ENCODE data around the gene KIAA1217. TPM values are rescaled to one million over a fixed set of nuclear protein-coding genes. Genes with fewer than 3 reads are reported as not detected.
A peak's percentile ranks its signal among the peaks of the same experiment; 100 is the strongest.

Gene KIAA1217
- polyA plus RNA-seq, 1 donor = 114 TPM

GRCh38 chr10:24360282-24361127 is 151.6 kb downstream of the KIAA1217 start:
- peak; percentile 80 for DNase-seq

DNA sequence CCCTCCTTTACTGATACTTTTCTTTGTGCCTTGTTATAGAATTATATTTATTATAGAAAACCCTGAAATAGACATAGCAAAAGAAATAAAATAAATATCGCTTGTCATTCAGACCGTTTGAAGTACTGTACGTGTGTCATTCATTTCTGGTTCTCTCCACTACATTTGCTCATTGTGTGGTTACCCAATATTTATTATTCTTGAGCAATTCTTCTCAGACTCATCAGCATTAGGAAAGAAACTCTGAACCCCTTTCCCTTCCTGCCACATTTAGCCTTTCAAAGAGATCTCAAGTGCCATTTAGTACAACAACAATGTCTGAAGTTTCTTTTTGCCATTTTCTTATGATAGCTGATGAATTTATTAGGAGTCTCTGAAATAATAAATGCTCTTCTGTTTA is 154.1 kb downstream of the KIAA1217 start:
- no peak for DNase-seq

GRCh38 chr10:24367688-24368087 is 158.8 kb downstream of the KIAA1217 start:
- no peak for DNase-seq

DNA sequence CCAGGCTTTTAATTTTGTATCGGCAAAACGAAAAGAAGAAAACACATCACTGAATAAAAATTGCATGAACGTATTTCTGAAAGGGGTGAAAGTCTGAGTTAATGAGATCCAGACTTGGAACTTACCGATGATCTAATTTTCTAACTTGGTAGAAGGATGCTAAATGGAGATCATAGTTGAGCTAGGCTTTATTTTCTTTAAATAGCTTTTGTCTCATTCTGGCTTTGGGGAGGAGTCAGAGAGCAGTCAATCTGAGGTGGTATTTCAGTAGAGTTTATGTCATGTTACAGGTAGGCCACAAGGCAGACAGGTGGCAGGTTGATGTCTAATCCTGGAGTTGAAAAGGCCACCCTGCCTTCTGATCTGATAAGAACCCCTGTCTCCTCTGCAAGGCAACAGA is 161.9 kb downstream of the KIAA1217 start:
- no peak for DNase-seq

- no peak for DNase-seq
These were observed 162.5 kb downstream of the KIAA1217 start for GRCh38 chr10:24371396-24371795.

DNA sequence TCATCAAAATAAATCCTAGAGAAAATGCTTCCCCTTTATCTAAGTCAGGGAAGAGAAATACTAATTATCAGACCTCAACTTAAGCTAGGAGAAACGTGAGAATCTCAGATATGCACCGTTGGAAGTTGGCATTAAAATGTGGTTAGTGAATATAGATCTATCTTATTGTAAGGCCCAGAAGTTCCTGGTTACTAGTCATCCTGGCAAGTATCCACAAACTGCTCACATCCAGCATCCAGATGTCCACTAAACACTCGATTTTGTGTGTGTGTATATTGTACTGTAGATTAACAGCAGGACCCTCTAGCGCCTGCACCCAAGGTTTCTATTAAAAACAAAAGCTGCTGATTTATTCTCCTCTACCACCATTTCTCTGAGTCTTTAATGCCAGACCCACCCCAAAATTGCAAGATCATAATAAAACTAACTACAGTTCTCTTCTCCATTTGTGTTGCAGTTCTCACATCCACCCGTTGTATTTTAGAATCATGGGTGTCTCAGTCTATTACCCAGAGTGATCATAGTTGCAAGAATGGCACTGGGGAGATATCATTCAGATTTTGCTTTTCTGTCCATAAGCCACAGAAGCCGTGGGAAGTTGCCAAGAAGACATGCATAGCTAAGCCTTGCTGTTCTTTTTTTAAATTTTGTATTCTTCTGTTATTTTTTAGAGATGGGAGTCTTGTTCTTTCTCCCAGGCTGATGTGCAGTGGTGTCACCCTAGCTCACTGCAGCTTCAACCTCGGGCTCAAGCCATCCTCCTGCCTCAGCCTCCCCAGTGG is 165.4 kb downstream of the KIAA1217 start:
- no peak for DNase-seq

- no peak for DNase-seq
These were observed 166.6 kb downstream of the KIAA1217 start for GRCh38 chr10:24375510-24375909.

DNA sequence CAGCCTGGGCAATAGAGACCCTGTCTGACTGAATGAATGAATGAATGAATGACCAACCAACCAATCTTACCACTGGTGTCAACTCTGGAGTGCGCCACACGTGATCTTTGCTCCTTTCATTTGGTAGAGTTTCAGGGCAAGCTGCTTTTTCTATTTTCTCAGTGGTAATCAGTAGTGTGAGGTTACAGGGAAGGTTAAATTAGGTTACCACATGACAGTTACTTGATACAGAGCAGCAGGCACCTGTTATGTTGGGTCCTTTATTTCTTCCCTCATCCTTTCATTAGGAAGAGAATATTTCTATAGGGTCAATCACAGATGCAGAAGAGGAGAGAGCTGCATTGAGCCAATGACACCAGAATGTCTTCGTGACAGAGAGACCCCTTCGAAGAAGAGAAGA is 167.8 kb downstream of the KIAA1217 start:
- no peak for DNase-seq

DNA sequence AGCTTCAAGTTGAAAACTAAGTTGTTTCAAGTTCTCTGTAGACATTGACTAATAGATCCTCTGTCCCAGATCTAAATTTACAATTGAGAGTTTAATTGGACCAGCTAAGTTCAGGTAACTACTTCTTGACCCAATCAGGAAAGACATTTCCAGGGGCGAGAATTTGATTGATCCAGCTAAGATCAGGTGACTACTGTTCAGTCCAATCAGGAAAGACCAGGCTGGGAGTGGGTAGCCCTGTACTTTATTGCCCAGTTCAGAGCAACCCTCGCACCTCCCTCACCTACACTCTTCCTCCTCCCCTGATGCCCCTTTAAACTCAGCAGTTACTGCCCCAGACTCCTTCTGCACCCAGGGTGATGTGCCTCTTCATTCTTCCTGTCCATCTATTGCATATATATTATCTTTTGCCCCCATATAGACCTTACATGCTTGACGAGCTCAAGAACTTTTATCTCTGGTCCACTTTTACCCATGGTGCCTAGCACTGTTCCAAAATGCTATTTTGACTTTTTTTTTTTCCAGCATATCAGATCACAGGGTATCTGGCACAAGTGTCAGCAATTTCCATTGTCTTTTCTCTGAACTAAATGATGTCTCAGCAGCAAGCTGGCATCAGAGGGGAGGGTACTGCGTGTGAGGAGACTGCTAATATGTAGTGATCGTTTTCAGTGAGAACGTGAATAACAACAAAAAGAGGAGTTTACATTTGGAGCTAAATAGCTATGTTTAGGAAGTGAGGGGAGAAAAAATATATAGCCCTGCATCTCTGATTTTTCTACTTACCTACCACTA is 169.4 kb downstream of the KIAA1217 start:
- no peak for DNase-seq

GRCh38 chr10:24381235-24382010 is 172.5 kb downstream of the KIAA1217 start:
- DNase-seq = no peak

- no peak for DNase-seq
These were observed 173.1 kb downstream of the KIAA1217 start for GRCh38 chr10:24382045-24382444.

DNA sequence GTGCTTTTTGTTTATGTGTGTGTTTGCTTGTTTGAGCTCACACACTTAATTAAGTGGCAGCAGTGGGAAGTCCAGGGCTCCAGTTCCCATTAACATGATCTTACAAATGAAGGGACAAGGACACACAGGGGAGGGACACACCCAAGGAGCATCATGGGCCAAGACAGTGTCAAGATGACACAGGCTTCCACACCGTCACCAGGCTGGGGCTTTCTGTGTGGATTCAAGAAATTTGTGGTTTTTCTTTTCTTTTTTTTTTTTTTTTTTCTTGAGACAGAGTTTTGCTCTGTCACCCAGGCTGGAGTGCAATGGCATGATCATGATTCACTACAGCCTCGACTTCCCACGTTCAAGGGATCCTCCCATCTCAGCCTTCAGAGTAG is 173.6 kb downstream of the KIAA1217 start:
- no peak for DNase-seq

DNA sequence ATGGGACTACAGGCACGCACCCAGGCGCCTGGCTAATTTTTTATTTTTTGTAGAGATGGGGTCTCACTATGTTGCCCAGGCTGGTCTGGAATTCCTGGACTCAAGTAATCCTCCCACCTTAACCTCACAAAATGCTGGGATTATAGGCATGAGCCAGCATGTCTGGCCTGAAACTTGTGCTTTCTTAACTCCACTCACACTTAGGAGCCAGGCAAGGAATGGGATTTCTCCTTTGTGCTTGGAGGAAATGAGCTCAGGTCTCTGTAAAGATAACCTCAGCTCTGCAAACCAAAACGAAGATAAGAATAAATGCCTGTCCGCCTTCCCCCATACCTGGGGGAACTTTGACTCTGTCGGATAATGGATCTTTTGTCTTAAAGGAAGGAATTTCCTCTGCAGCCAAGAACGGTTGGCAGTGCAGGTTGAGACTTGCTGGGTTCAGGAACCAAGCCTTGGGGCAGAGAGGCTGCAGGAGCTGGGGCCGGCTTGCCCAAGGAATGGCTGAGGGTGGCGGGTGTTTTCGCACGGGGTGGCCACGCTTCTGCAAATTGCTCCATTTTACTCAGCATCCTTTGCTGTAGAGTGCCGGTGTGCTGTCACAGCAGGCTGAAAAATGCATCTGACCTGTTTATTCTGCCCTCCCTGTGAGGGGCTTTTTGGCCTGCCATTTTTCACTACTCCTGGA is 174.2 kb downstream of the KIAA1217 start:
- DNase-seq = no peak

- peak; percentile 81 for DNase-seq
These were observed 174.8 kb downstream of the KIAA1217 start for GRCh38 chr10:24383681-24384106.

- no peak for DNase-seq
These were observed 176.0 kb downstream of the KIAA1217 start for GRCh38 chr10:24384954-24385353.

GRCh38 chr10:24385776-24386175 is 176.8 kb downstream of the KIAA1217 start:
- no peak for DNase-seq

- DNase-seq = no peak
These were observed 181.3 kb downstream of the KIAA1217 start for GRCh38 chr10:24390146-24390700.

GRCh38 chr10:24390746-24391145 is 181.8 kb downstream of the KIAA1217 start:
- no peak for DNase-seq

DNA sequence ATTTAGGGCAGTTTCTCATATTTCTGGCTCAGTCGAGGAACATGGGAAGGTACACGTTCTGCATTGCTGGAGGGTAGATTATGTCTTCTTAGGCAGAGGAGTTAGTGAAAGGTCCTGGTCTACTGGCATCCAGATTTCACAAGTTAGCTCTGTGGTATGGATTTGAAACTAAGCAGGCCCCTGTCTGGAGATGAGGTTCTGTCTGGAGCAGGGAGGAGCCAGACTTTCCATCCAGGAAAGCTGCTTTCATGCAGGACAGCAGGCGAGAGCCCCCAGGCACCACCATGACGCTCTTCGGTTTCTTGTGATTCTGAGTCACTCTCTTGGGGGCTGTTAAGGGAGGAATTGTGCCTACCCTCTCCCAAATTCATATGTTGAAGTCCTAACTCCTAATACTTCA is 184.3 kb downstream of the KIAA1217 start:
- DNase-seq = no peak

DNA sequence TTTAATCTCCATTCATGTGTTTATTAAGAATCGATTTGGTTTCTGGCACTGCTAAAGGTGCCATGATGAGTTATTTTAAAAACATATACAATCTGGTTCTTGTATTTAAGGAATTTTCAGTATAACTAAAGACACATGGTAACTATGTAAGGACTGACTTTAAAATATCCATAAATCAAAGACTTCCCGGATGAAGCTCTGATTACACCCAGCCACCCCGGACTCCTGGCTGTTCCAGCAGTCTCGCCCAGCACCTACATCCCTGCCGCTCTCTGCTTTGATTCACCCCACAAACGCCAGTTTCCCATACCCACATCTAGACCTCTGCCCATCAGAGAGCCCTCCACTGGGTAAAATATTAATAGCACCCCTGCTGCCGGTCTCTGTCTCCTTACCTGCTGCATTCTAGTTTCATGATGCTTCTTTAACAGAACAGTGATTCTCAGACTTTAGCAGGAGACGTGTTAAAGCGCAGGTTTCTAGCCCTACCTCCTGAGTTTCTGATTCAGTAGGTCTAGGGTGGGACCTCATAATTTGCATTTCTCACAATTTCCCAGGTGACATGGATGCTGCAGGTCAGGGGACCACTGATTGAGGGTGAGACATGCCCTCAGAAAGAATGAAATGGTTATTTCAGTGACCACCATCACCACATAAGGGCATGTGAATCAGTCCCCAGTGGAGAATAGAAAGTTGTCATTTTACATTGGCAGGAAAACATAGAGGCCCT is 185.7 kb downstream of the KIAA1217 start:
- DNase-seq = no peak
